Liver (tissue), 3 donors: Measurements from ENCODE around the gene BRME1.

Experiments used
- FOXA1 ChIP-seq: IDR thresholded peaks from 2 replicates; pipeline ENCODE4 v1.6.1; 2016; ENCODE audit warnings: antibody characterized with exemption
- HNF4A ChIP-seq, 2 donors: conservative IDR thresholded peaks; 2 replicates each; pipeline ENCODE4 v1.6.1; 2016; ENCODE audit warnings: antibody characterized with exemption in 2 of 2, mild to moderate bottlenecking in 2 of 2
- RAD21 ChIP-seq, 2 donors: IDR thresholded peaks; 2 replicates each; pipeline ENCODE4 v1.6.1; 2016; ENCODE audit warnings: antibody characterized with exemption in 2 of 2, mild to moderate bottlenecking in 2 of 2
- TAF1 ChIP-seq: conservative IDR thresholded peaks from 2 replicates; pipeline ENCODE4 v1.6.1; 2016; ENCODE audit warnings: antibody characterized with exemption, mild to moderate bottlenecking
- TF ChIP-seq, protein P1 (sequence below): fragments of 150-350 bp; IDR thresholded peaks from 2 replicates; pipeline ENCODE4 v1.5.1; 2017; ENCODE audit warnings: improper control_type of control experiment, low read depth, low read length; ENCODE audit not compliant: missing input control
- TF ChIP-seq, protein P2 (sequence below): IDR thresholded peaks from 2 replicates; pipeline ENCODE4 v1.6.1; 2016; ENCODE audit warnings: antibody characterized with exemption, mild to moderate bottlenecking
- TF ChIP-seq, protein P3 (sequence below): IDR thresholded peaks from 2 replicates; pipeline ENCODE4 v1.6.1; 2016; ENCODE audit warnings: antibody characterized with exemption
- donor health status: healthy.
- donor health status: healthy.

DNA sequence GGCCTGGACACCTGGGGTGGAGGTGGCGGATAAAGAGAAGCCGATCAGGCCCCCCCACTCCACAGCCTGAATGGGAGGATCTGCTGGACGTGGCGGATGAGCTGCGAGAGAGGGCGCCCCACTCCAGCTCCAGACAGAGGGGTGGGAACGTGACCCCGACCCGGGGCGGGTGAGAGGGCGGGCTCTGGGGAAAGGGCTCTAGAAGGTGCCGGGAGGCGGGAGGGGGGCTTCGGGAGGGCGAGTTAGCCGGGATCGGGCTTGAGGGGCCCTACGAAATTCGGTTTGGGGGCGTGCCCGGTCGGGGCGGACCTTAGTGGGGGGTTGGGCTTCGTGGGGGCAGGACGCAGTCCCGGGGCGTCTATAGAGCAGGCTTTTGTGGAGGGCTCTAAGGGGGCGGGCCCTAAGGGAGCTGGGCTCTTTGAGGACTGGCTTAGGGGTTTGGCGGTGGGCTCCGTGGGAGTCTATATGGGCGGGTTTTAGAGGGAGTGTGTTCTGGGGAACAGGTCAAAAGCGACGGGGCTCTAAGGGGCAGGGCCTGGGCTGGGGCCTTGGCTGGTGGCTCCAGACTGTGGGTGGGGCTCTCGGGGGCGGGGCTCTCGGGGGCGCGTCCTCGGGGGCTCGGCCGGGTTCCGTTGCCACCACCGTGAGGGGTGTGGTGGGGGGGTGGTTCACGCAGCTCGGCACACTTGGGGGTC, 33.1 kb downstream of the BRME1 start:
- TF ChIP-seq, protein P1, sequence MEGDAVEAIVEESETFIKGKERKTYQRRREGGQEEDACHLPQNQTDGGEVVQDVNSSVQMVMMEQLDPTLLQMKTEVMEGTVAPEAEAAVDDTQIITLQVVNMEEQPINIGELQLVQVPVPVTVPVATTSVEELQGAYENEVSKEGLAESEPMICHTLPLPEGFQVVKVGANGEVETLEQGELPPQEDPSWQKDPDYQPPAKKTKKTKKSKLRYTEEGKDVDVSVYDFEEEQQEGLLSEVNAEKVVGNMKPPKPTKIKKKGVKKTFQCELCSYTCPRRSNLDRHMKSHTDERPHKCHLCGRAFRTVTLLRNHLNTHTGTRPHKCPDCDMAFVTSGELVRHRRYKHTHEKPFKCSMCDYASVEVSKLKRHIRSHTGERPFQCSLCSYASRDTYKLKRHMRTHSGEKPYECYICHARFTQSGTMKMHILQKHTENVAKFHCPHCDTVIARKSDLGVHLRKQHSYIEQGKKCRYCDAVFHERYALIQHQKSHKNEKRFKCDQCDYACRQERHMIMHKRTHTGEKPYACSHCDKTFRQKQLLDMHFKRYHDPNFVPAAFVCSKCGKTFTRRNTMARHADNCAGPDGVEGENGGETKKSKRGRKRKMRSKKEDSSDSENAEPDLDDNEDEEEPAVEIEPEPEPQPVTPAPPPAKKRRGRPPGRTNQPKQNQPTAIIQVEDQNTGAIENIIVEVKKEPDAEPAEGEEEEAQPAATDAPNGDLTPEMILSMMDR, result no peak
- no peak for TF ChIP-seq RAD21 (IDR thresholded peaks at IDR 0.05)
- TF ChIP-seq HNF4A (conservative IDR thresholded peaks at IDR 0.05), result no peak
- TF ChIP-seq, protein P2, sequence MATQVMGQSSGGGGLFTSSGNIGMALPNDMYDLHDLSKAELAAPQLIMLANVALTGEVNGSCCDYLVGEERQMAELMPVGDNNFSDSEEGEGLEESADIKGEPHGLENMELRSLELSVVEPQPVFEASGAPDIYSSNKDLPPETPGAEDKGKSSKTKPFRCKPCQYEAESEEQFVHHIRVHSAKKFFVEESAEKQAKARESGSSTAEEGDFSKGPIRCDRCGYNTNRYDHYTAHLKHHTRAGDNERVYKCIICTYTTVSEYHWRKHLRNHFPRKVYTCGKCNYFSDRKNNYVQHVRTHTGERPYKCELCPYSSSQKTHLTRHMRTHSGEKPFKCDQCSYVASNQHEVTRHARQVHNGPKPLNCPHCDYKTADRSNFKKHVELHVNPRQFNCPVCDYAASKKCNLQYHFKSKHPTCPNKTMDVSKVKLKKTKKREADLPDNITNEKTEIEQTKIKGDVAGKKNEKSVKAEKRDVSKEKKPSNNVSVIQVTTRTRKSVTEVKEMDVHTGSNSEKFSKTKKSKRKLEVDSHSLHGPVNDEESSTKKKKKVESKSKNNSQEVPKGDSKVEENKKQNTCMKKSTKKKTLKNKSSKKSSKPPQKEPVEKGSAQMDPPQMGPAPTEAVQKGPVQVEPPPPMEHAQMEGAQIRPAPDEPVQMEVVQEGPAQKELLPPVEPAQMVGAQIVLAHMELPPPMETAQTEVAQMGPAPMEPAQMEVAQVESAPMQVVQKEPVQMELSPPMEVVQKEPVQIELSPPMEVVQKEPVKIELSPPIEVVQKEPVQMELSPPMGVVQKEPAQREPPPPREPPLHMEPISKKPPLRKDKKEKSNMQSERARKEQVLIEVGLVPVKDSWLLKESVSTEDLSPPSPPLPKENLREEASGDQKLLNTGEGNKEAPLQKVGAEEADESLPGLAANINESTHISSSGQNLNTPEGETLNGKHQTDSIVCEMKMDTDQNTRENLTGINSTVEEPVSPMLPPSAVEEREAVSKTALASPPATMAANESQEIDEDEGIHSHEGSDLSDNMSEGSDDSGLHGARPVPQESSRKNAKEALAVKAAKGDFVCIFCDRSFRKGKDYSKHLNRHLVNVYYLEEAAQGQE, result no peak
- TF ChIP-seq FOXA1, result no peak
- TF ChIP-seq, protein P3, sequence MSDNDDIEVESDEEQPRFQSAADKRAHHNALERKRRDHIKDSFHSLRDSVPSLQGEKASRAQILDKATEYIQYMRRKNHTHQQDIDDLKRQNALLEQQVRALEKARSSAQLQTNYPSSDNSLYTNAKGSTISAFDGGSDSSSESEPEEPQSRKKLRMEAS, result no peak
- TF ChIP-seq TAF1, result no peak
